Loucy (cell line): ENCODE data around the gene GRID2.

Experiments used
- H2AFZ ChIP-seq: fragments of 200-600 bp; sonication (generic); 2 replicates; pipeline ENCODE4 v1.6.0; 2016; ENCODE audit warnings: antibody characterized with exemption, mild to moderate bottlenecking, low read length, moderate library complexity
- H3F3A ChIP-seq: fragments of 200-600 bp; 2 replicates; pipeline ENCODE4 v1.6.0; 2016; ENCODE audit warnings: antibody characterized with exemption, low read depth, mild to moderate bottlenecking
- H3K27me3 ChIP-seq: fragments of 200-600 bp; sonication (generic); 2 replicates; pipeline ENCODE4 v1.6.1; 2014; ENCODE audit warnings: low read length, mild to moderate bottlenecking; ENCODE audit not compliant: insufficient read depth, poor library complexity, severe bottlenecking
- H3K36me3 ChIP-seq: fragments of 200-600 bp; sonication (generic); 2 replicates; pipeline ENCODE4 v1.6.1; 2016; ENCODE audit warnings: low read length; ENCODE audit not compliant: insufficient read depth
- H3K4me1 ChIP-seq: fragments of 200-600 bp; sonication (generic); 2 replicates; pipeline ENCODE4 v1.5.1; 2014; ENCODE audit warnings: low read length, mild to moderate bottlenecking; ENCODE audit not compliant: insufficient read depth, poor library complexity, severe bottlenecking
- H3K4me2 ChIP-seq: fragments of 200-600 bp; sonication (generic); 2 replicates; pipeline ENCODE4 v1.6.0; 2014; ENCODE audit warnings: antibody characterized with exemption, low read length, low read depth, mild to moderate bottlenecking; ENCODE audit not compliant: poor library complexity, severe bottlenecking
- H3K4me3 ChIP-seq: fragments of 200-600 bp; sonication (generic); 2 replicates; pipeline ENCODE4 v1.5.1; 2014; ENCODE audit warnings: low read length, mild to moderate bottlenecking, mixed read lengths; ENCODE audit not compliant: poor library complexity, severe bottlenecking
- H3K79me2 ChIP-seq: fragments of 200-600 bp; sonication (generic); 2 replicates; pipeline ENCODE4 v1.6.1; 2014; ENCODE audit warnings: low read length; ENCODE audit not compliant: insufficient read depth
- H3K9ac ChIP-seq: fragments of 200-600 bp; sonication (generic); 2 replicates; pipeline ENCODE4 v1.6.0; 2014; ENCODE audit warnings: mild to moderate bottlenecking, low read depth, low read length, moderate library complexity; ENCODE audit not compliant: poor library complexity, severe bottlenecking
- H3K9me2 ChIP-seq: fragments of 200-600 bp; sonication (generic); replicated peaks from 2 replicates; pipeline ENCODE4 v1.6.1; 2016; ENCODE audit warnings: low read depth, low read length, mixed read lengths
- H3K9me3 ChIP-seq: fragments of 200-600 bp; sonication (generic); 2 replicates; pipeline ENCODE4 v1.6.1; 2014; ENCODE audit warnings: mild to moderate bottlenecking, antibody characterized with exemption, low read length, low read depth; ENCODE audit not compliant: insufficient read depth
- H4K20me1 ChIP-seq: fragments of 200-600 bp; sonication (generic); 2 replicates; pipeline ENCODE4 v1.6.0; 2014; ENCODE audit warnings: antibody characterized with exemption, low read length, mild to moderate bottlenecking; ENCODE audit not compliant: insufficient read depth, poor library complexity, severe bottlenecking
- CTCF ChIP-seq: fragments of 200-600 bp; sonication (generic); conservative IDR thresholded peaks from 2 replicates; pipeline ENCODE4 v1.5.1; 2014; ENCODE audit warnings: mild to moderate bottlenecking, antibody characterized with exemption, low read length
- EZH2phosphoT487 ChIP-seq: fragments of 200-600 bp; IDR thresholded peaks from 2 replicates; pipeline ENCODE4 v1.6.1; 2018; ENCODE audit warnings: antibody characterized with exemption, mild to moderate bottlenecking, moderate library complexity, borderline replicate concordance

GRID2 gene

DNA sequence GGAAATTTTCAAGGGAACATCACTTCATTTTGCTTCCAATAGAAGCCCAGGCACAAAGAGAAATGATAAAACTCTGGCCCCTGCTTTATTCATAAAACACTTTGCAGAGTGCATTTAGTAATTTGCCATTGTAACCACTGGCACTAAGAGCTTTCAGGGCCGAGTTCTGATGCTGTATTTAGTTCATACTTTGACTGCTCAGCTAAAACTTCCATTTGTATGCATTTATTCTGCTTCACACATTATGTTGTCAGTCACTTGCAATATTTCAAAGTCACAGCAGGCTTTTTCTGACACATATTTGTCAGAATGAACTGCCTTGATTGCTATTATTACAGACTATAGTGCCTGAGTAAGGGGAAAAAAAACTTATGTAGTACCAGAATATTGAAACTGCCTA, 1350.4 kb downstream of the GRID2 start:
- Histone ChIP-seq H3K9ac (no peak overlapping the region), H3K4me2 (no peak overlapping the region), H3K9me2 (no peaks in the 10 kb centered on the region), H3K79me2 (no peaks in the 10 kb centered on the region), H3K36me3 (no peaks in the 10 kb centered on the region), H3F3A (no peaks in the 10 kb centered on the region), H4K20me1 (no peaks in the 10 kb centered on the region), H3K4me1 (no peaks in the 10 kb centered on the region), H2AFZ (no peak overlapping the region), H3K27me3 (no peaks in the 10 kb centered on the region), H3K9me3 (no peaks in the 10 kb centered on the region), H3K4me3 (no peak overlapping the region)
- TF ChIP-seq CTCF (no peak), EZH2phosphoT487 (no peak)

GRCh38 chr4:93657527-93657926, 1353.8 kb downstream of the GRID2 start:
- no peak overlapping the region for H3K9ac ChIP-seq
- TF ChIP-seq EZH2phosphoT487 (no peak), CTCF (no peak)
- H2AFZ ChIP-seq, result no peak overlapping the region

GRCh38 chr4:93658443-93658842, 1354.7 kb downstream of the GRID2 start:
- Histone ChIP-seq H2AFZ (no peak overlapping the region), H3F3A (no peaks in the 10 kb centered on the region), H4K20me1 (no peaks in the 10 kb centered on the region), H3K9ac (no peak overlapping the region), H3K36me3 (no peaks in the 10 kb centered on the region), H3K4me3 (no peak overlapping the region), H3K79me2 (no peaks in the 10 kb centered on the region), H3K9me2 (no peaks in the 10 kb centered on the region), H3K27me3 (no peaks in the 10 kb centered on the region), H3K9me3 (no peaks in the 10 kb centered on the region), H3K4me1 (no peaks in the 10 kb centered on the region), H3K4me2 (no peak overlapping the region)
- TF ChIP-seq CTCF (no peak), EZH2phosphoT487 (no peak)

More at GRCh38 chr4:93657527-93657926, 1353.8 kb downstream of the GRID2 start:
- no peaks in the 10 kb centered on the region for H3K27me3 ChIP-seq
- H3K4me2 ChIP-seq, result no peak overlapping the region
- no peaks in the 10 kb centered on the region for H3K79me2 ChIP-seq
- H3K9me2 ChIP-seq, result no peaks in the 10 kb centered on the region
- H3K9me3 ChIP-seq, result no peaks in the 10 kb centered on the region
- H3K36me3 ChIP-seq, result no peaks in the 10 kb centered on the region
- no peaks in the 10 kb centered on the region for H3K4me1 ChIP-seq
- H3F3A ChIP-seq, result no peaks in the 10 kb centered on the region
- no peak overlapping the region for H3K4me3 ChIP-seq
- no peaks in the 10 kb centered on the region for H4K20me1 ChIP-seq
